ENCODE data around the gene PACRG. TPM values are rescaled to one million over a fixed set of nuclear protein-coding genes. Genes with fewer than 3 reads are reported as not detected.

PACRG gene
- total and polyA plus RNA-seq, 8 donors = 1.8 to 28.6 (median 3.2) TPM; not detected in 2

DNA sequence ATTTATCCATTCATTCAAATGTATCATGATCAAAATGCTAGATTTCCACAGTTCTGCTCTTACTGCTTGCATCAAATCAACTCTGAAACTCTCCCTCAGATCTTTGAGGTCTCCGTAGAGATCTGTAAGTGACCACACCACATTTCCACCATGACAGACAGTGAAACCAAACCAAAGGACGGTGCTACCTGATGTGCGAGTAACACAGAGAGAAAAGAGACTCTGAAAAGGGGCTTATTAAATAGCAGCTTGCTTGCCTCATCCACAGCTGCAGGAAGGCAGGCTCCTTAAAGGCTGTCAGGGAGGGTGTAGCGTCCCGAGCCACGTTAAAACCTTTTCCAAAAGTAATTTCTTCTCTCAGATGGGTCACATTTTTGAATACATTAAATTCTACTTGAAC is 335.8 kb downstream of the PACRG start:
- Histone ChIP-seq H3K36me3 (peaks cover 0 to 5% (median 0%) of the 10 kb centered on the region in 4 donors), H3K27ac (no peak overlapping the region), H3K4me1 (no peaks in the 10 kb centered on the region), H3K4me3 (no peak overlapping the region), H3K27me3 (no peaks in the 10 kb centered on the region), H3K9me3 (peaks cover 0 to 11% (median 0%) of the 10 kb centered on the region in 4 donors)
- 84 to 92% (median 89%) methylated on average over 6 of the region's 6 CpGs for WGBS, 5 donors
- TF ChIP-seq POLR2A (IDR thresholded peaks at IDR 0.05) = no peak
- TF ChIP-seq EP300 (IDR thresholded peaks at IDR 0.05) = no peak
- TF ChIP-seq, protein P1, sequence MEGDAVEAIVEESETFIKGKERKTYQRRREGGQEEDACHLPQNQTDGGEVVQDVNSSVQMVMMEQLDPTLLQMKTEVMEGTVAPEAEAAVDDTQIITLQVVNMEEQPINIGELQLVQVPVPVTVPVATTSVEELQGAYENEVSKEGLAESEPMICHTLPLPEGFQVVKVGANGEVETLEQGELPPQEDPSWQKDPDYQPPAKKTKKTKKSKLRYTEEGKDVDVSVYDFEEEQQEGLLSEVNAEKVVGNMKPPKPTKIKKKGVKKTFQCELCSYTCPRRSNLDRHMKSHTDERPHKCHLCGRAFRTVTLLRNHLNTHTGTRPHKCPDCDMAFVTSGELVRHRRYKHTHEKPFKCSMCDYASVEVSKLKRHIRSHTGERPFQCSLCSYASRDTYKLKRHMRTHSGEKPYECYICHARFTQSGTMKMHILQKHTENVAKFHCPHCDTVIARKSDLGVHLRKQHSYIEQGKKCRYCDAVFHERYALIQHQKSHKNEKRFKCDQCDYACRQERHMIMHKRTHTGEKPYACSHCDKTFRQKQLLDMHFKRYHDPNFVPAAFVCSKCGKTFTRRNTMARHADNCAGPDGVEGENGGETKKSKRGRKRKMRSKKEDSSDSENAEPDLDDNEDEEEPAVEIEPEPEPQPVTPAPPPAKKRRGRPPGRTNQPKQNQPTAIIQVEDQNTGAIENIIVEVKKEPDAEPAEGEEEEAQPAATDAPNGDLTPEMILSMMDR (IDR thresholded peaks at IDR 0.05) = no peak
- no peak for TF ChIP-seq POLR2AphosphoS5 (IDR thresholded peaks at IDR 0.05)
- intact Hi-C loops (cut with DNase I; ENCODE audit: low total_unique reads) = no loop called here
- no peak for DNase-seq

GRCh38 chr6:163064397-163064796 is 336.6 kb downstream of the PACRG start:
- Histone ChIP-seq H3K4me3 (no peak overlapping the region), H3K9me3 (peaks cover 0 to 9% (median 0%) of the 10 kb centered on the region in 4 donors), H3K27me3 (no peaks in the 10 kb centered on the region), H3K36me3 (peaks cover 0 to 5% (median 0%) of the 10 kb centered on the region in 4 donors), H3K4me1 (no peaks in the 10 kb centered on the region), H3K27ac (no peak overlapping the region)
- WGBS, 5 donors = 84 to 95% (median 91%) methylated on average over 5 of the region's 5 CpGs
- DNase-seq = no peak
- no peak for TF ChIP-seq EP300 (IDR thresholded peaks at IDR 0.05)
- TF ChIP-seq, protein P1 (IDR thresholded peaks at IDR 0.05) = no peak
- TF ChIP-seq POLR2AphosphoS5 (IDR thresholded peaks at IDR 0.05) = no peak
- no peak for TF ChIP-seq POLR2A (IDR thresholded peaks at IDR 0.05)
- intact Hi-C loops (cut with DNase I; ENCODE audit: low total_unique reads) = no loop called here

- DNase-seq = no peak
- TF ChIP-seq, protein P1 (IDR thresholded peaks at IDR 0.05) = no peak
- TF ChIP-seq POLR2A (IDR thresholded peaks at IDR 0.05) (no peak), POLR2AphosphoS5 (IDR thresholded peaks at IDR 0.05) (no peak), EP300 (IDR thresholded peaks at IDR 0.05) (no peak)
- intact Hi-C loops (cut with DNase I; ENCODE audit: low total_unique reads) = no loop called here
- peaks cover 0 to 5% (median 0%) of the 10 kb centered on the region in 4 donors for H3K36me3 ChIP-seq
- H3K9me3 ChIP-seq = peaks cover 0 to 5% (median 1%) of the 10 kb centered on the region in 4 donors
- no peak overlapping the region for H3K27ac ChIP-seq
- 82 to 93% (median 88%) methylated on average over 3 of the region's 3 CpGs for WGBS, 5 donors
- H3K4me1 ChIP-seq = no peaks in the 10 kb centered on the region
- no peak overlapping the region for H3K4me3 ChIP-seq
- H3K27me3 ChIP-seq = no peaks in the 10 kb centered on the region
These were observed 338.4 kb downstream of the PACRG start for GRCh38 chr6:163066200-163066599.

DNA sequence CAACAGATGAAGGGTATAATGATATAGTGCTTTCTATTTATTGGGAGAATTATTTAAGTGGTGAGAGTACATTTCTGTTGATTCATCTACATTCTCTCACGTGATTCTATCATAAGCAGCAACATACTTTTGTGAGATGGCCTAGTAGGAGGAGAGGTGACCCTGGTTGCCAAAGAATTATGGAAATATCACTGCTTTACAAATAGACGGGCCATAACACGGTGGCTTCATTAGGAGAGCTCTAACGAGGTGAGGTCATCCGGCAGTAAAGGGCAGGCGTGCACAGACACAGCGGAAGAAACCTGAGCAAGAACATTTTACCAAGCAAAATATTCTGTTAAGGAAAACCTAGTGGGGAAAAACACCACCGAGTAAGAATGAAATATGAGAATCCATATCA is 349.4 kb downstream of the PACRG start:
- Histone ChIP-seq H3K9me3 (no peaks in the 10 kb centered on the region), H3K27ac (no peak overlapping the region), H3K4me1 (no peaks in the 10 kb centered on the region), H3K27me3 (no peaks in the 10 kb centered on the region), H3K4me3 (no peak overlapping the region), H3K36me3 (no peaks in the 10 kb centered on the region)
- no peak for DNase-seq
- 78 to 90% (median 87%) methylated on average over 8 of the region's 8 CpGs for WGBS, 5 donors
- intact Hi-C loops (cut with DNase I; ENCODE audit: low total_unique reads) = no loop called here
- TF ChIP-seq POLR2AphosphoS5 (IDR thresholded peaks at IDR 0.05) (no peak), POLR2A (IDR thresholded peaks at IDR 0.05) (no peak), EP300 (IDR thresholded peaks at IDR 0.05) (no peak)
- TF ChIP-seq, protein P1 (IDR thresholded peaks at IDR 0.05) = no peak

Measured in stomach (tissue), 9 donors.